Gastrocnemius medialis (tissue), 4 donors: Measurements from ENCODE around the gene SLC25A21.

Experiments used
- CTCF ChIP-seq, 5 experiments: fragments of 450-650 bp in 3 of 5; fragments of 200-600 bp in 2 of 5; sonication (generic) in 2 of 5; IDR thresholded peaks in 4 of 5; conservative IDR thresholded peaks in 1 of 5; 1 replicate in 4 of 5; 2 replicates in 1 of 5; pipeline ENCODE4 v1.5.1; 2016 to 2019; ENCODE audit warnings: antibody characterized with exemption in 5 of 5, mild to moderate bottlenecking in 3 of 5, moderate library complexity in 3 of 5
- POLR2A ChIP-seq, 2 donors: fragments of 450-650 bp; IDR thresholded peaks; one replicate each; pipeline ENCODE4 v1.6.1; 2017; ENCODE audit warnings: antibody characterized with exemption in 2 of 2, mild to moderate bottlenecking in 2 of 2, moderate library complexity in 2 of 2

GRCh38 chr14:36938678-36939077 lies 233.7 kb downstream of the SLC25A21 start:
- TF ChIP-seq CTCF (IDR thresholded peaks at IDR 0.05 in 4 of 5, conservative IDR thresholded peaks at IDR 0.05 in 1 of 5) (no peak), POLR2A (IDR thresholded peaks at IDR 0.05) (no peak)
